Left ventricle myocardium inferior (tissue), 1 donor: ENCODE results near the gene BAZ1A. TPM values are rescaled to one million over a fixed set of nuclear protein-coding genes. Genes with fewer than 3 reads are reported as not detected.

Experiments
- DNase-seq: peaks from one replicate; pipeline ENCODE4 v3.0.0-alpha.2; 2020
- H3K27ac ChIP-seq: fragments of 200-600 bp; replicated peaks from 2 replicates; pipeline ENCODE4 v1.8.0; 2021
- H3K27me3 ChIP-seq: fragments of 200-600 bp; 2 replicates; pipeline ENCODE4 v1.8.0; 2021; ENCODE audit warnings: low read depth
- H3K36me3 ChIP-seq: fragments of 200-600 bp; 2 replicates; pipeline ENCODE4 v1.8.0; 2021
- H3K4me1 ChIP-seq: fragments of 200-600 bp; 2 replicates; pipeline ENCODE4 v1.8.0; 2021
- H3K4me3 ChIP-seq: fragments of 200-600 bp; 2 replicates; pipeline ENCODE4 v1.8.0; 2021; ENCODE audit warnings: mild to moderate bottlenecking, moderate library complexity
- H3K9me3 ChIP-seq: fragments of 200-600 bp; replicated peaks from 2 replicates; pipeline ENCODE4 v1.8.0; 2021
- intact Hi-C: fragments of 100-400 bp; cut with micrococcal nuclease; formaldehyde crosslinking; loops from one replicate; pipeline ENCODE4 v1.11.0; 2022
- total RNA-seq: library from RNA; stranded (reverse); fragmentation: NEBNext Ultra II Directional; extraction: Animal tissue kit (Norgen Biotek cat#: 25700); gene quantifications from one replicate; pipeline ENCODE4 v1.2.1, GENCODE V29; 2021
- TF ChIP-seq, protein P1 (sequence below): fragments of 200-600 bp; IDR thresholded peaks from 2 replicates; pipeline ENCODE4 v1.8.0; 2021; ENCODE audit warnings: antibody characterized with exemption, mild to moderate bottlenecking, borderline replicate concordance
- donor health status: DM: no; HTN: yes; CAD: no; lungs with severe emphysema.

BAZ1A gene
- total RNA-seq, 1 donor from 2014 or later = 4.5 TPM

DNA sequence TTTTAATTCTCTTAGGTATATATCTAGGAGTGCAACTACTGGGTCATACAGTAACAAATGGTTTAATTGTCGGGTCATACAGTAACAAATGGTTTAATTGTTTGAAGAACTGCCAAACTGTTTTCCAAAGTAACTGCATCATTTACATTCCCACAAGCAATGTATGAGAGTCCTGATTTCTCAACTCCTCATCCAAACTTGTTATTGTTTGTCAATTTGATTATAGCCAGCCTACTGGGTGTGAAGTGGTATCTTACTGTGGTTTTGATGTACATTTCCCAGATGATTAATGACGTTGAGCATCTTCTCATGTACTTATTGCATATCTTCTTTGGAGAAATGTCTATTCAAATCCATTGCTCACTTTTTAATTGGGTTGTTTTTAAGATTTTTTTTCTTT is 93.1 kb downstream of the BAZ1A start:
- TF ChIP-seq, protein P1, sequence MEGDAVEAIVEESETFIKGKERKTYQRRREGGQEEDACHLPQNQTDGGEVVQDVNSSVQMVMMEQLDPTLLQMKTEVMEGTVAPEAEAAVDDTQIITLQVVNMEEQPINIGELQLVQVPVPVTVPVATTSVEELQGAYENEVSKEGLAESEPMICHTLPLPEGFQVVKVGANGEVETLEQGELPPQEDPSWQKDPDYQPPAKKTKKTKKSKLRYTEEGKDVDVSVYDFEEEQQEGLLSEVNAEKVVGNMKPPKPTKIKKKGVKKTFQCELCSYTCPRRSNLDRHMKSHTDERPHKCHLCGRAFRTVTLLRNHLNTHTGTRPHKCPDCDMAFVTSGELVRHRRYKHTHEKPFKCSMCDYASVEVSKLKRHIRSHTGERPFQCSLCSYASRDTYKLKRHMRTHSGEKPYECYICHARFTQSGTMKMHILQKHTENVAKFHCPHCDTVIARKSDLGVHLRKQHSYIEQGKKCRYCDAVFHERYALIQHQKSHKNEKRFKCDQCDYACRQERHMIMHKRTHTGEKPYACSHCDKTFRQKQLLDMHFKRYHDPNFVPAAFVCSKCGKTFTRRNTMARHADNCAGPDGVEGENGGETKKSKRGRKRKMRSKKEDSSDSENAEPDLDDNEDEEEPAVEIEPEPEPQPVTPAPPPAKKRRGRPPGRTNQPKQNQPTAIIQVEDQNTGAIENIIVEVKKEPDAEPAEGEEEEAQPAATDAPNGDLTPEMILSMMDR = no peak
- H3K36me3 ChIP-seq = peaks cover 64% of the 10 kb centered on the region

DNA sequence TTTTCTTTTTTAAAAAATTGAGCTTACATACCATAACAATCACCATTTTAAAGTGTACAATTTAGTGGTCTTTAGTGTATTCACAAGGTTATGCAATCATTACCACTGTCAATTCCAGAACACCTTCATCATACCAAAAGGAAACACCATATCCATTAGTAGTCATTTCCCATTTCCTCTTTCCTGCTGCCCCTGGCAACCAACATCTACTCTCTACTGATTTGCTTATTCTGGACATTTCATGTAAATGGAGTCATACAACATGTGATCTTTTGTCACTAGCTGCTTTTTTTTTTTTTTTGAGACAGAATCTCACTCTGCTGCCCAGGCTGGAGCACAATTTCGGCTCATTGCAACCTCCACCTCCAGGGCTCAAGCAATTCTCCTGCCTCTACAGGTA is 93.9 kb downstream of the BAZ1A start:
- Histone ChIP-seq H3K36me3 (peaks cover 68% of the 10 kb centered on the region), H3K27ac (no peak overlapping the region), H3K9me3 (no peaks in the 10 kb centered on the region), H3K4me1 (no peaks in the 10 kb centered on the region), H3K27me3 (no peaks in the 10 kb centered on the region), H3K4me3 (no peak overlapping the region)
- intact Hi-C loops = no loop called here
- DNase-seq = no peak
- TF ChIP-seq, protein P1 = no peak

More for the DNA sequence above, 93.1 kb downstream of the BAZ1A start:
- no peaks in the 10 kb centered on the region for H3K4me1 ChIP-seq
- intact Hi-C loops = no loop called here
- no peak overlapping the region for H3K4me3 ChIP-seq
- DNase-seq = no peak
- H3K27ac ChIP-seq = no peak overlapping the region
- H3K27me3 ChIP-seq = no peaks in the 10 kb centered on the region
- H3K9me3 ChIP-seq = no peaks in the 10 kb centered on the region

DNA sequence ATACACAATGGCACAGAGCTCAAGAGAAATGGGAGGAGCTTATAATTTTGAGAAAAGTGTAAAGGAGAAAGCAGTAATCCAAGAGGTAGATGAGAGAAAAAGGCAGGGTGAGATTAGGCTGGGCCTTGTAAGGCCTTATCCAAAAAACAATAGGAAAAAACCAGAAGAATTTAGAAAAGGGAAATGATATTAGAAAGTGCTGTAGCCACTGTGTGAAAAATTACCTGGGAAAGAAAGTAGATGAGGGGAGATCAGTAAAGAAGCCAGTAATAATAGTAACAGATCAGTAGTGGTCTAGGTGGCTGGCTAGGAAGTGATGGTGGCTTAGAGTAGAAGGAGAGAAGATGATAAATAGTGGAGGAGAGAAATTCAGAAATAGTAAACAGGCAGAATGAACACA is 94.5 kb downstream of the BAZ1A start:
- intact Hi-C loops = no loop called here
- no peak for DNase-seq
- TF ChIP-seq, protein P1 = no peak
- H3K9me3 ChIP-seq = no peaks in the 10 kb centered on the region
- no peak overlapping the region for H3K4me3 ChIP-seq
- no peak overlapping the region for H3K27ac ChIP-seq
- H3K27me3 ChIP-seq = no peaks in the 10 kb centered on the region
- no peaks in the 10 kb centered on the region for H3K4me1 ChIP-seq
- H3K36me3 ChIP-seq = peaks cover 69% of the 10 kb centered on the region

DNA sequence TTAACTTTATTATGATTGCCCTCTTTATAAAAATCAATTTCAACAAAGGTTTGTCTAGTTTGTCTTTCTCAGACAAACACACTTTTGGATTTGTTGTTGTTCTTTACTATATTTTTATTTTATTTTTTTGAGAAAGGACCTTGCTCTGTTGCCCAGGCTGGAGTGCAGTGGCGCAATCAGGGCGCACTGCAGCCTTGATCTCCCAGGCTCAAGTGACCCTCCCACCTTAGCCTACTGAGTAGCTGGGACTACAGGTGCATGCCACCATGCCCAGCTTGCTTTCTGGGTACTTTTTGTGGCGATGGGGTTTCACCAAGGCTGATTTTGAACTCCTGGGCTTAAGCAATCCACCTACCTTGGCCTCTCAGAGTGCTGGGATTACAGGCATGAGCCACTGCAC is 96.4 kb downstream of the BAZ1A start:
- Histone ChIP-seq H3K36me3 (peaks cover 73% of the 10 kb centered on the region), H3K27ac (no peak overlapping the region), H3K4me3 (no peak overlapping the region), H3K27me3 (no peaks in the 10 kb centered on the region), H3K9me3 (no peaks in the 10 kb centered on the region), H3K4me1 (no peaks in the 10 kb centered on the region)
- TF ChIP-seq, protein P1 = no peak
- DNase-seq = no peak
- intact Hi-C loops = no loop called here

DNA sequence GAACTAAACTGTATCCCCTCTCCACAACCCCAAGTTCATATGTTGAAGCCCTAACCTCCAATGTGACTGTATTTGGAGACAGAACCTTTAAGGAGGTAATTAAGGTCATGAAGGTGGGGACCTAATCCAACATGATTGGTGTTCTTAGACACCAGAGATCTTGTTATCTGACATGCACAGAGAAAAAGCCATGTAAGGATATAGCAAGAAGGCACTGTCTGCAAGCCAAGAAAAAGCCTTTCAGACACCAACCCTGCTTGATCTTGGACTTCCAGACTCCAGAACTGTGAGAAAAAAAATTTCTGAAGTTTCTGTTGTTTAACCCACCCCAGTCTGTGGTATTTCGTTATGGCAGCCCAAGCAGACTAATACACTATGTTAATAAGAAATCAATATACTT is 98.5 kb downstream of the BAZ1A start:
- intact Hi-C loops = no loop called here
- no peak overlapping the region for H3K27ac ChIP-seq
- TF ChIP-seq, protein P1 = no peak
- no peaks in the 10 kb centered on the region for H3K27me3 ChIP-seq
- H3K4me1 ChIP-seq = no peaks in the 10 kb centered on the region
- H3K4me3 ChIP-seq = no peak overlapping the region
- no peaks in the 10 kb centered on the region for H3K9me3 ChIP-seq
- DNase-seq = no peak
- peaks cover 70% of the 10 kb centered on the region for H3K36me3 ChIP-seq

DNA sequence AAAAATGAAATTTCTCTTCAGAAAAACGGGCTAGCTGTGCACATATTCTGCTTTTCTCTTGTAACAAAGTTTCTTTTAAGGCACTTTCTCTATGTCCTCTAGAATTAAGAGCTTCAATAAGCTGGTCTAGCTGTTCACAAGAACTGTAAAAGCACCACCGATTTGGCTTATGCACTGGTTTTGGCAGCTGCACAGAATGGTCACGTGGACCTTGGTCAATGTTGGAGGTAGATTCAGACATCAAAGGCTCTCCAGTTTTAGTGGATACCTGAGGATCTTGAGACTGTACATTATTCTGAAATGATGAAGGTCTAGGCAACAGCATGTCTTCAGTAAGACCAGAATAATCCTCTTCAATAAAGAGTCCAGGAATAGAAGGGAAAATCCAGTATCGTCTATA is 99.2 kb downstream of the BAZ1A start:
- no peak for DNase-seq
- peaks cover 70% of the 10 kb centered on the region for H3K36me3 ChIP-seq
- no peaks in the 10 kb centered on the region for H3K4me1 ChIP-seq
- H3K9me3 ChIP-seq = no peaks in the 10 kb centered on the region
- H3K27me3 ChIP-seq = no peaks in the 10 kb centered on the region
- TF ChIP-seq, protein P1 = no peak
- intact Hi-C loops = no loop called here
- no peak overlapping the region for H3K27ac ChIP-seq
- H3K4me3 ChIP-seq = no peak overlapping the region
